ENCODE results near the gene CCDC102B.

DNA sequence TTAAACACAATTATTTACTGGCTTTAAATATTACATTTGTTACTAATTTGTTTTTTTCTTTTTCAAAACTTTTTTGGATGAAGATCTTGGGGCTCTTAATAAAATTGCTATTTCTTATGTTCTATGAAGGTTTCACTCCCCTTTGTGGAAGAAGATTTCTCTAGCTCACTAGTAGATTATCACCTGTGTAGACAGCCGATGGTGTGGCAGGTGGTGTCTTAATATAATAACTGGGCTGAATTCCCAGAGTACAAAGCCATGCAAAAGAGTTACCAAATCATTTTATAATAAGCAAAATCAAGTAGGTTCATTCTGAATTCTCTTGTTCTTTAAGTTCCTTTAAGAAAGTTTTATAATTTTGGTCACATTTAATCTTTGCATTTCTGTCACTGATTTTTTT lies 233.7 kb downstream of the CCDC102B start:
- TF ChIP-seq, protein P1, sequence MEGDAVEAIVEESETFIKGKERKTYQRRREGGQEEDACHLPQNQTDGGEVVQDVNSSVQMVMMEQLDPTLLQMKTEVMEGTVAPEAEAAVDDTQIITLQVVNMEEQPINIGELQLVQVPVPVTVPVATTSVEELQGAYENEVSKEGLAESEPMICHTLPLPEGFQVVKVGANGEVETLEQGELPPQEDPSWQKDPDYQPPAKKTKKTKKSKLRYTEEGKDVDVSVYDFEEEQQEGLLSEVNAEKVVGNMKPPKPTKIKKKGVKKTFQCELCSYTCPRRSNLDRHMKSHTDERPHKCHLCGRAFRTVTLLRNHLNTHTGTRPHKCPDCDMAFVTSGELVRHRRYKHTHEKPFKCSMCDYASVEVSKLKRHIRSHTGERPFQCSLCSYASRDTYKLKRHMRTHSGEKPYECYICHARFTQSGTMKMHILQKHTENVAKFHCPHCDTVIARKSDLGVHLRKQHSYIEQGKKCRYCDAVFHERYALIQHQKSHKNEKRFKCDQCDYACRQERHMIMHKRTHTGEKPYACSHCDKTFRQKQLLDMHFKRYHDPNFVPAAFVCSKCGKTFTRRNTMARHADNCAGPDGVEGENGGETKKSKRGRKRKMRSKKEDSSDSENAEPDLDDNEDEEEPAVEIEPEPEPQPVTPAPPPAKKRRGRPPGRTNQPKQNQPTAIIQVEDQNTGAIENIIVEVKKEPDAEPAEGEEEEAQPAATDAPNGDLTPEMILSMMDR (IDR thresholded peaks at IDR 0.05), result no peak
- no peak for TF ChIP-seq POLR2A (IDR thresholded peaks at IDR 0.05)
